OCI-LY3 (cell line): ENCODE results near the gene CARNS1.

Source experiments
- EZH2phosphoT487 ChIP-seq: fragments of 200-600 bp; shearing (Covaris generic); IDR thresholded peaks from 2 replicates; pipeline ENCODE4 v1.6.1; 2018; ENCODE audit warnings: antibody characterized with exemption, mixed run types, low read depth
- TF ChIP-seq, protein P1 (sequence below): fragments of 200-600, 300-600 bp; sonication (generic); IDR thresholded peaks from 2 replicates; pipeline ENCODE4 v1.5.1; 2014; ENCODE audit warnings: antibody characterized with exemption, low read length, low read depth

DNA sequence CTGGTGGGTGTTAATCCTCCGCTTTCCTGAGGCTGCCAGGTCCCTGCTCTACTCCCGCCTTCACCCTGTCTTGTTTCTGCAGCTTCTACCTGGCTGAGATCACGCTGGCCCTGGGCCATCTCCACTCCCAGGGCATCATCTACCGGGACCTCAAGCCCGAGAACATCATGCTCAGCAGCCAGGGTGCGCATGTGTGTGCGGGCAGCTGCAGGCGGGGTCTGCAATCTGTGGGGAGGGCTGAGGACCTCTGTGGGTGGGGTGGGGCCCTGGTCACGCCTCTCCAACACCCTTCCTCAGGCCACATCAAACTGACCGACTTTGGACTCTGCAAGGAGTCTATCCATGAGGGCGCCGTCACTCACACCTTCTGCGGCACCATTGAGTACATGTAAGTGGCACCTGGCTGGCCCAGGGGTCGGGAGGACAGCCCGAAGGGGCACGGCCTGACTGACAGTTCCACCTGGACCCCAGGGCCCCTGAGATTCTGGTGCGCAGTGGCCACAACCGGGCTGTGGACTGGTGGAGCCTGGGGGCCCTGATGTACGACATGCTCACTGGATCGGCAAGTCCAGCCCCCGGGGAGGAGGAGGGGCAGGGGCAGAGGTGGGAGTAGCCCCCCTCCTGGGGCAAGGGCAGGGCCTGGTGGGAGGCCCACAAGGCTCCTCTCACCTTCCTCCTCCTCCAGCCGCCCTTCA, 17.3 kb downstream of the CARNS1 start:
- TF ChIP-seq, protein P1, sequence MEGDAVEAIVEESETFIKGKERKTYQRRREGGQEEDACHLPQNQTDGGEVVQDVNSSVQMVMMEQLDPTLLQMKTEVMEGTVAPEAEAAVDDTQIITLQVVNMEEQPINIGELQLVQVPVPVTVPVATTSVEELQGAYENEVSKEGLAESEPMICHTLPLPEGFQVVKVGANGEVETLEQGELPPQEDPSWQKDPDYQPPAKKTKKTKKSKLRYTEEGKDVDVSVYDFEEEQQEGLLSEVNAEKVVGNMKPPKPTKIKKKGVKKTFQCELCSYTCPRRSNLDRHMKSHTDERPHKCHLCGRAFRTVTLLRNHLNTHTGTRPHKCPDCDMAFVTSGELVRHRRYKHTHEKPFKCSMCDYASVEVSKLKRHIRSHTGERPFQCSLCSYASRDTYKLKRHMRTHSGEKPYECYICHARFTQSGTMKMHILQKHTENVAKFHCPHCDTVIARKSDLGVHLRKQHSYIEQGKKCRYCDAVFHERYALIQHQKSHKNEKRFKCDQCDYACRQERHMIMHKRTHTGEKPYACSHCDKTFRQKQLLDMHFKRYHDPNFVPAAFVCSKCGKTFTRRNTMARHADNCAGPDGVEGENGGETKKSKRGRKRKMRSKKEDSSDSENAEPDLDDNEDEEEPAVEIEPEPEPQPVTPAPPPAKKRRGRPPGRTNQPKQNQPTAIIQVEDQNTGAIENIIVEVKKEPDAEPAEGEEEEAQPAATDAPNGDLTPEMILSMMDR: no peak
- TF ChIP-seq EZH2phosphoT487: no peak
